Forelimb muscle (tissue), 1 donor: ENCODE results near the gene AATF. TPM values are rescaled to one million over a fixed set of nuclear protein-coding genes. Genes with fewer than 3 reads are reported as not detected.

Experiments used
- DNase-seq: peaks from one replicate; pipeline ENCODE4 v3.0.0-alpha.2; 2013; ENCODE audit warnings: low read depth
- polyA plus RNA-seq: library from polyadenylated mRNA; unstranded; fragments of 120-200 nt; gene quantifications from one replicate; pipeline ENCODE4 v1.2.1, GENCODE V29; 2013; ENCODE audit not compliant: insufficient read length

AATF gene
- polyA plus RNA-seq, 1 donor = 22.4 TPM

DNA sequence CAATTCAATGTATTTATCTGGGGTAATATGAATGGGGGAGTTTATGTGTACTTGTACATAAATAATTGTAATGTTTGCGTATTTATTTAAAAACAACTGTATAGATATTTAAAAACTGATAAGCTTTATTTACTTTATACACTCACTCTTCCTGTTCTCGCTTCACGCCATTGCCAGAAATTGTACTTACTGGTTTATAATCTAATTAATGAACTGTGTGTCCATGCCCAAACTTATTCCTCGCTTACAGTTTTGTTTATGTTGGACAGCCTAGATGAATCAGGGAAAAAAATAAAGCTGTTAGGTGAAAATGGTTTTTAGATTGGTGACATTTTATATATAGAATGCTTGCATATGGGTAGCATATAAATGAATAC lies 30.8 kb downstream of the AATF start:
- no peak for DNase-seq

DNA sequence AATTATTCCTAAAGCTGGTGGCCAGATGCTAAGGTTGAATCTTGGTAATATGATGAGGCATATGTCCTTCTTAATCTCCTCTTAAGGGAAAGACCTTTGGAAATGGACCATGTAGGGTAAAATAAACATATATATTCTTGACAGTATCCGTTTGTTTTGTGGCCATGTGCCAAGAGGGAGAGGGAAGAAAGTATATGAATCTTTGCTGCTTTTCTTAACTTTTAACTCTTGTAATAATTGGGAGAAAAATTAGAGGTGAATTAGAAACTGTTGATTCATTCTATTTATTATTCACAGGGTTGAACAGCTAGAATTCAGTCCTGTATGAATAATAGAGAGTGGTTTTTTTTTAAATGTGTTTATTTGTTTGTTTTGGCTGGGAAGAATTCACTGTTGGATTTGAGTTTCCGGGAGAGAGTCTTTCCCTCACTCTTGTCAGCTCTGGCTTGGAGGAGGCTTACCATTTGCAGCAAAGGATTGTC lies 31.6 kb downstream of the AATF start:
- no peak for DNase-seq

DNA sequence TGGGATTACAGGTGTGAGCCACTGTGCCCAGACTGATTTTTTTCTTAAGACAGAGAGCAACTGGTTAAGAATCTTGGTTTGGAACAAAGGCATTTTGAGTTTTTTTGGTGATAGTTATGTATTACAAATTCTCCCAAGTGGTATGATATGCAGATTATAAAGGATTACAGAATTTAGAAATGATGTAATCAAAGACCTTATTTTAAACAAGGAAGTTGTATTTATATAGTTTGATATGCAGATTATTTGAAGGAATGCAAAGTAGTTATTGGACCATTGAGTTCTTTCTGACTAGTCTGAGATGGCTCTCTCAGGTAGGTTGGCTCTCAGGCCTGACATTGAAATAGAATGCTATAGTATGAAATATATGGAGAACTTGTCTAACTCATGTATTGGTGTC lies 34.9 kb downstream of the AATF start:
- no peak for DNase-seq

- no peak for DNase-seq
Observed at GRCh38 chr17:36989173-36989572, 40.4 kb downstream of the AATF start.

- no peak for DNase-seq
Observed at GRCh38 chr17:36992701-36993100, 43.9 kb downstream of the AATF start.

DNA sequence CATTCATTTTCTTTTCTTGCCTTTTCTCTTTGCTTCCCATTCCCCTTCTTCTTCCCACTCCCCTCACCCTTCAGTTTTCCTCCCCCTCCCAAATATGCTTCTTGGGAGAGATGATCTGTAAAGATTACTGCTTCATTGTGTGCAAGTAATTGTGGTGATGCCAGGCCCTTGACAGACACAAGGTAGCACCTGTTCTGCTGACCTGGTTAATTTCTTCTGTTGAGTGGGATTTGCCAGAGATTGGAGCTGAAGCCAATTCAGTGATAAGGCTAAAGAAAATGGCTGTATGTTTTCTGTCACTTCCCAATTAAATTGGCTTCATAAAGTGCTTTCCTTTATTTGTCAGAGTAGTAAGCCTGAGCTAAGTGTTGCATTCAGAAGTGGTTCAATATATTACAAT lies 44.5 kb downstream of the AATF start:
- no peak for DNase-seq

GRCh38 chr17:36994438-36994837 lies 45.7 kb downstream of the AATF start:
- DNase-seq = no peak

DNA sequence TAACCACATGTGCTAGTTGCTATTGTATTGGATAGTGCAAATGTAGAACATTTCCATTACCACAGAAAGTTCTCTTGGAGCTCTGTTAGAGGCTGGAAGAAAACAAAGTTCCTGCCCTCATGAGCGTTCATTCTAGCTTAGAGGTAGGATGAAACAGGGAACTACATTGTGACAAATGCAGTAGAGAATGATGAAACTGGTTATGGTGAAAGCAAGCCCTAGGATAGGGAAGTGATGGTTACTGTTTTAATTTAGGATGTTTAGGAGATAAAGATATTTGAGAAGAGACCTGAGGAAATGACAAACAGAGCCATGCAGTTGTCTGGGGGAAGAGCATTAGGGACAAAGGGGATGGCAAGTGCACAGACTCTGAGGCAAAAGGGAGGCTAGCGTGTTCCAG lies 50.7 kb downstream of the AATF start:
- no peak for DNase-seq

DNA sequence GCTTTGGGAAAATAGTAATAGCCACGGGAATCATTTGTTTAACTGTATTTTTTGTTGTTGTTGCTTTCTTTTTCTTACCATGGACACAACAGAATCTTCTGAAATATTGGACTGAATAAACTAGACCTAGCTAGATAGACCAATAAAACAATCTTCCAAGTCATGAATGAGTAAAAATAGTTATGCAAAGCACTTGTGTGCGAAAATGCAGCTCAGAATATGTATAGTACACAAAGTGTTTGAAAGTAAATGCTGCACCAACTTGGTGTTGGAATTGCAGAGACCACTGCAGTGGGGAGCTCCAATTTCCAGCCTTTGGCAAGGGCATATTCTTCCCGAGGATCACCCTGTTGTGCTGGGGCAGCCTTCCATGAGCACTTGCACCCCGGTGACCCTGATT lies 68.0 kb downstream of the AATF start:
- no peak for DNase-seq

- no peak for DNase-seq
Observed at GRCh38 chr17:37017404-37017803, 68.7 kb downstream of the AATF start.

GRCh38 chr17:37019117-37019740 lies 70.5 kb downstream of the AATF start:
- DNase-seq = no peak

DNA sequence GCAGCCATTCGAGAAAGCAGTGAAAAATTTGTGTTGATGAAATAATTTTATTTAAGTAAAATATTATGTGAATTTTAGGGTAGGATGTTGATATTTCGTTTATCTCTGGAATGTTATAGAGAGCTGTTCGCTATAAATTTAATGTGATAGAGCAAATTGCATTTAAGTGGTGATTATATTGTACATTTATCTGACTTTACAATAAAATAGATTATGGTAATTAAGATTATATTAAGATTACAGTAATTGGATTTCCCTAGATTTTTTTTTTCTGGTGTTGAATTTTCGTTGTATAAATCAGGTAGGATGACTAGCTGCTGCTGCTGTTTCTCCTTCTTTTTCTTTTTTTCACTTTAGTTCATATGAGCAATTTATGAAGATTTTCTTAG lies 71.0 kb downstream of the AATF start:
- no peak for DNase-seq

DNA sequence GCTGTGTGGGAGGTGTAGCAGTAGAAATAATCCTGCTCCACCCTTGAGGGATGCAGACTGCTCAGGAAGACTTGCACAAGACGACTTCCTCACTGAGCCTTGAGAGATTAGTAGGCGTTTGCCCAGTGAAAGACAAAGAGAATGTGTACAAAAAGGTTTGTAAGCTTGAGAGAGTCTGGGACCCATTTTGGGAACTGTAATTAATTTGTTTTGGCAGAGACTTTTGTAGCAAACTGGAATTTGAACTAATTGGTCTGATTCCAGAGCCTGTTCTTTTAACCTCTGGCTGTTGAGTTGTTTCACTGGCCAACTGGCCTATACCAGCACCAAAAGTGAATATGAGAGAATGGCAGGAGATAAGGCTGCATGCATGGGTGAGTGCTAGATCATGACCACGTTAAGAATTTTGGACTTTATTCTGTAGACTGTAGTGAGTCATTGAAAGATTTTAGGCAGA lies 75.5 kb downstream of the AATF start:
- DNase-seq = no peak

- DNase-seq = no peak
Observed at GRCh38 chr17:37025238-37025637, 76.5 kb downstream of the AATF start.

GRCh38 chr17:37025847-37026530 lies 77.2 kb downstream of the AATF start:
- no peak for DNase-seq

- DNase-seq = no peak
Observed at GRCh38 chr17:37026531-37026869, 77.7 kb downstream of the AATF start.

- DNase-seq = no peak
Observed at GRCh38 chr17:37028040-37028439, 79.3 kb downstream of the AATF start.

DNA sequence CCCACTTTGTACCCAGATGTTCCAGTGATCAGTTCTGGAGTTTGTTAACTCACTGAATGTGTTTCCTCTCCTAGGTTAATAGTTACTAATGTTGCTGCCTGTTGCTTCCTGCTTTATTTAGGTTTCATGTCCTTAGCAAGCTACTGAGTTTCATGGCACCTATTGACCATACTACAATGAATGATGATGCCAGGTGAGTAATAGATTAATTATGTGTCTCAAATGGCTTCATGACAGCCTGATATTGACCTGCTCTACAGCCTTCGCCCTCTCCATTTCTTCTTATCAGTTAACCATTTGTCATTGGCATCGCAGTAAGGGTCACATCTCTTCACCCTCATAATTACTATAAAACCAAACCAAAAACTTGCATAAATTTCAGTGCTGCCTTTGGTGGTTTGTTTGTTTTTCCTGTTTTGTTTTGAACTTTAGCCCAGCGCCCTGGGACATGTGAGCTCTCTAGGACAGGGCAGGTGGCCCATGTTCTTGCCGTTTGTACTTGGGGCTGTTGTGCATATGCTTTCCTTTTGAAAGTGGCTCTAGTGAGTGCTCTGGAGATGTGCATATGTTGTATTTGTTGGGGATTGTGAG lies 82.8 kb downstream of the AATF start:
- DNase-seq = no peak

GRCh38 chr17:37037590-37038155 lies 88.9 kb downstream of the AATF start:
- no peak for DNase-seq

DNA sequence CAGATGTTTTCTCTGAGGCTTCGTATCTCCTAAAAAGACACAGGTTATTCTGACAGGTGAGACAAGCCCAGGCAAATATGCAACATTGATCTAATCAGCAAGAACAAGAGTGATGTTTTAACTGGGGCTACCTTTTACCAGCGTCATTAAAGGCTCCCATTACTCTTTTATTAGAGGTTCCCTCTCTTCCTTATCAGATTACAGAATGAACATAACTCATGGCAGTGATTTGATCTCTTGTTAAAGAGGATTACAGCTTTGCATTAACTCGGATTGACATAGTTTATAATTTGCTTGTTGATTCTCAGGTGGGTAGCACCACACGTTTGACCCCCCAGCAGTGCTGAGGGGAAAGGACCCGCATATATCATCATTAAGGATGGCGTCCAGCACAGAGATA lies 90.5 kb downstream of the AATF start:
- DNase-seq = no peak

DNA sequence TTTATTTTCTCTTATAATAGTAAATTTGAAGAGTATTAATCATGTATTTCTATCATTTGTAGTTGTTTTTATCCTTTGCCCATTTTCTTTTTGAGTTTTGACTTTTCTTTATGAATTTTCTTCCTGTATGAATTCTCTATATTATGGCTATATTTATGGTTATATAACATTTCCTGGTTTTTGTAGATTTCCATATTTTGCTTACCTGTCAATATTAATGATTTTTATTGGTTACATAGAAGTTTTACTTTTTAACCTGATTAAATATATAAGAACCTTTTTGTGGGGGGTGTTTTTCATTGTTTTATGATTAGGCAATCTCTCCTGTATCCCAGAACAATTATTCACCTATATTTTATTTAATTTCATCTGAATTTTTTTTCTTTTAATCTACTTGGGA lies 93.2 kb downstream of the AATF start:
- DNase-seq = no peak

DNA sequence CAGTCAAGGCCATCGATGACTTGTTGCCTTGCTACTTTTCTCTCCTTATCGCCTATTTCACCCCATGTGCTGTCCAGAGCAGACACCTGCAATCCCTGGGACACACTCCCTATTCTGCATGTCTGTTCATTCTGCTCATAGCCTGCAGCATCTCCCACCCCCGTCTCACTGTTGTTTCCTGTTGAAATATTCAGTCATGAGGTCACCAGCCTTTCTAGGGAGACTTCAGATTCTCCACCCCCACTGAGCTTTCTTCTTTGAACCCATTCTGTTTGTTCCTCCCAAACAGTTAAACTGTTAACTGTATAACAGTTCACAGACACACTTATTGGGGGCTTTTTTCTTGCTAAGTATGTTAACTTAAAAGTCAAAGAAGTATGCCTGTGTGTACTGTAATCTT lies 94.4 kb downstream of the AATF start:
- DNase-seq = no peak

DNA sequence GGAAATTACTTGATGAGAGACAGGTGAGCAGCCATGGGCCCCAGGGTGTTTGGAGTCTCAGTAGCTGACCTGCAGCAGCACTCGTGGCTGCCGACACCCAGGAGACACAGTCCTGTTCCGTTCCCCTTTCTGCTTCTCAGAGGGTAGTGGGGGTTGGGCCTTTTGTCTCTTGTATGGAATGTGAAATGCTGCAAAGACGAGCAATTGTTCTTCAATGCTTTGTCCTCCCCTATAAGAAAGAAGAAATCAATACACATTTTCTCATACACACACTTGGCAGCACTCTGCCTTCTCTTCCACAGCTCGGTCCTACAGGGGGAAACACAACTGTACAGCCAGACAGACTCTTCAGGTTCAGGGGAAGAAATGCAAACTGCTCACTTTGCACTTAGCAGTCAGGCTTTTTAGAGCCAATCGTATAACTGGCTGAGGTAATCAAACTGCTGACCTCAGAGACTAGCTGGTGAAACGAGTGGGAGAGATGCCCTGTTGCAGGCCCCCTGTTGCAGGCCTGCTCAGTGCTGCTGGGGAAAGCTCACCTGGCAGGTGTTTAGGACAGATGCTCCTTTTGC lies 96.7 kb downstream of the AATF start:
- DNase-seq = no peak
